Muscle of arm (tissue), 12 donors: ENCODE data around the gene ELP6. TPM values are rescaled to one million over a fixed set of nuclear protein-coding genes. Genes with fewer than 3 reads are reported as not detected.
"Not testable (repeated sequence)": the region's sequence is repeated elsewhere in the genome, so short reads cannot be mapped to it uniquely, and the experiment has no call there.

Experiments used
- DNase-seq: peaks from one replicate; pipeline ENCODE4 v3.0.0-alpha.2; 2013
- polyA plus RNA-seq, 12 donors: library from polyadenylated mRNA; unstranded; fragments of 120-200 nt; gene quantifications; one replicate each; pipeline ENCODE4 v1.2.1, GENCODE V29; 2013; ENCODE audit not compliant: insufficient read length in 12 of 12

The ELP6 gene
- polyA plus RNA-seq, 12 donors = 22.5 to 34.9 (median 26.3) TPM; not detected in 1

GRCh38 chr3:47469616-47470015, 43.9 kb downstream of the ELP6 start:
- DNase-seq = no peak

DNA sequence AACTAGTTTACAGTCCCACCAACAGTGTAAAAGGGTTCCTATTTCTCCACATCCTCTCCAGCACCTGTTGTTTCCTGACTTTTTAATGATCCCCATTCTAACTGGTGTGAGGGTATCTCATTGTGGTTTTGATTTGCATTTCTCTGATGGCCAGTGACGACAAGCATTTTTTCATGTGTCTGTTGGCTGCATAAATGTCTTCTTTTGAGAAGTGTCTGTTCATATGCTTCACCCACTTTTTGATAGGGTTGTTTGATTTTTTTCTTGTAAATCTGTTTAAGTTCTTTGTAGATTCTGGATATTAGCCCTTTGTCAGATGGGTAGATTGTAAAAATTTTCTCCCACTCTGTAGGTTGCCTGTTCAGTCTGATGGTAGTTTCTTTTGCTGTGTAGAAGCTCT, 45.2 kb downstream of the ELP6 start:
- DNase-seq = not testable (repeated sequence)

- no peak for DNase-seq
Observed at GRCh38 chr3:47464588-47464987, 48.9 kb downstream of the ELP6 start.

GRCh38 chr3:47459534-47460085, 53.9 kb downstream of the ELP6 start:
- DNase-seq = not testable (repeated sequence)

DNA sequence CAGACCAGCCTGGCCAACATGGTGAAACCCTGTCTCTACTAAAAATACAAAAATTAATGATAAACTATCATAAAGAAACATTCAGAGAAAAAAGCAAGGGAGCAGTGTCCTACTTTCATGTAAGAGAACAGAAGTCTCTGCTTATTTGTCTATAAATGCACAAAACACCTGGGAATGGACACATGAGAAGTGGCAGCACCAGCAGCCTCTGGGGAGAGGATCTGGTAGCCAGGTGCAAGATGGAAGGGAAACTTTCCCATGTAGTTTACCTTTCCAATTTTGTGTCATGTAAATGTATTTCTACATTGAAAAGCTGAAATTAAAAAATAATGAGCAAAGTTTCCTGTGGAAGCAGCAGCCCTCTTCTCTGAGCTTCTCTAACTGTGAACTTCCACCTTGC, 56.5 kb downstream of the ELP6 start:
- DNase-seq = no peak

DNA sequence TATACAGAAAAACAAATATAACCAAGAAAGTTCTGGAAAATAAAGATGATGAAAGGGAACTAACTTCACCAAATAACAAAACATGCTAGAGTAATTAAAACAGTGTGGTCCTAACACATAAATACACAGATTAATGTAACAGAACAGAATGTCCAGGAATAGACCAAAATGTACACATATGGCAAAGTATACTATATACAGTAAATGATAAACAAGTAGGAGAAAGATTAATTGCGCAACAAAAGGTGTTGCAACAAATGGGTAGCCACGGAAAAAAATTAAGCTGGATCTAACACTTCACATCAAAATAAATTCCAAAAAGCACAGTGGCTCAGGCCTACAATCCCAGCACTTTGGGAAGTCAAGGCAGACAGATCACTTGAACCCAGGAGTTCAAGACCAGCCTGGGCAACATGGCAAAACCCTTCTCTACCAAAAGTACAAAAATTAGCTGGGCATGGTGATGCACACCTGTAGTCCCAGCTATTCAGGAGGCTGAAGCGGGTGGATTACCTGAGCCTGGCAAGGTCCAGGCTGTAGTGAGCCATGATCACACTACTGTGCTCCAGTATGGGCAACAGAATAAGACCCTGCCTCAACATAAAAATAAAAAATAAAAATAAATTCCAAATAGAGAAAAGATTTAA, 57.6 kb downstream of the ELP6 start:
- DNase-seq = no peak

DNA sequence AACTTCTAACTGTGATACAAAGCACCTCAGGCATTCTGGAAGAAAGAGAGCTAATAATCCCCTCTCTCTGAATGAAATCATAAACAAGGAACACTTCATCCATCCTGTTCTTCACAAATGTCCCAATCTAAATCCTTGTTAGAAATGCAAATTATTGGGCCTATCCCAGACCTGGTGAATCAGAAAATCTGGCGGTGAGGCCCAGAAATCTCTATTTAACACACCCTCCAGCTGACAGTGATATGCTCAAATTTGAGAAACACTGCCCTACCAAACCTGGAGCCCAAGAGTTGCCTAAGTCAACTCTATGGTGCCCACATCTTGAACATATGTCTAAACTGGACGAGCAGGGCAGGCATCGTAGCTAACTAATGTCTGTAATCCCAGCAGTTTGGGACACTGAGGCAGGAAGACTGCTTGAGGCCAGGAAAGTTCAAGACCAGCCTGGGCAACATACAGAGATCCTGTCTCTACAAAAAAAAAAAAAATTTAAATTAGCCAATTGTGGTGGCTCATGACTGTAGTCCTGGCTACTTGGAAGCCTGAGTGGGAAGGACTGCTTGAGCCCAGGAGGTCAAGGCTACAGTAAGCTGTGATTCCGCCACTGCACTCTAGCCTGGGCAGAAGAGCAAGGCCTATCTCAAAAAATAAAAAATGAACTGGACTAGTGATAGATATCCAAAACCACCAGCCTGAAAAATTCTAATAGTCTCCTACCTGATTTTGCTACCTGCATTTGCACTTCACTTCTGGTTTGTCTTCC, 60.9 kb downstream of the ELP6 start:
- no peak for DNase-seq

Other genes with a start within 250 kb of the ELP6 start
- 1 to 10 TPM in 10 of 12 donors, not detected in 2; 4.8 to 8.9 (median 5.7) TPM for gene KIF9, start 230.9 kb downstream of the ELP6 start, polyA plus RNA-seq
- 10 to 100 TPM in 11 of 12 donors, not detected in 1; 11.3 to 19.2 (median 14.0) TPM for gene KLHL18, start 230.8 kb downstream of the ELP6 start, polyA plus RNA-seq
- 10 to 100 TPM in 11 of 12 donors, not detected in 1; 17.2 to 29.4 (median 19.7) TPM for gene PTPN23, start 132.7 kb downstream of the ELP6 start, polyA plus RNA-seq
- gene SCAP, start 37.8 kb downstream of the ELP6 start, polyA plus RNA-seq = 10 to 100 TPM in 11 of 12 donors, not detected in 1; 38.1 to 63.8 (median 50.1) TPM
- 1 to 10 TPM in 10 of 12 donors, not detected in 2; 1.2 to 2.6 (median 1.6) TPM for gene CSPG5, start 65.2 kb upstream of the ELP6 start, polyA plus RNA-seq